Left renal cortex interstitium (tissue), 4 donors: ENCODE data around the gene NUP62. TPM values are rescaled to one million over a fixed set of nuclear protein-coding genes. Genes with fewer than 3 reads are reported as not detected.

Experiments
- DNase-seq, 4 donors: peaks; one replicate each; pipeline ENCODE4 v3.0.0-alpha.2; 2013; ENCODE audit warnings: low read depth in 4 of 4, low spot score in 2 of 4, missing footprints in 1 of 4
- polyA plus RNA-seq, 4 donors: library from polyadenylated mRNA; unstranded; fragments of 120-200 nt; gene quantifications; one replicate each; pipeline ENCODE4 v1.2.1, GENCODE V29; 2013; ENCODE audit not compliant: insufficient read length in 4 of 4

NUP62 gene
- polyA plus RNA-seq, 4 donors: 51.8 to 82.7 (median 65.2) TPM

GRCh38 chr19:49884109-49884508 lies 45.2 kb downstream of the NUP62 start:
- no peak for DNase-seq

- no peak for DNase-seq
Measured at GRCh38 chr19:49883094-49883493, 46.2 kb downstream of the NUP62 start.

GRCh38 chr19:49882643-49883042 lies 46.7 kb downstream of the NUP62 start:
- DNase-seq: no peak

GRCh38 chr19:49881672-49882394 lies 47.5 kb downstream of the NUP62 start:
- no peak for DNase-seq

GRCh38 chr19:49881186-49881585 lies 48.1 kb downstream of the NUP62 start:
- DNase-seq: no peak

GRCh38 chr19:49880162-49880869 lies 49.0 kb downstream of the NUP62 start:
- no peak for DNase-seq

- DNase-seq: no peak
Measured at GRCh38 chr19:49879243-49879963, 49.9 kb downstream of the NUP62 start.

- no peak for DNase-seq
Measured at GRCh38 chr19:49878744-49879070, 50.6 kb downstream of the NUP62 start.

- peak in 3 of 4 donors; percentile 90 to 96 (median 94) for DNase-seq
Measured at GRCh38 chr19:49877879-49878743, 51.2 kb downstream of the NUP62 start.

- DNase-seq: peak; percentile 99 to 100 (median 99)
Measured at GRCh38 chr19:49877020-49877878, 52.1 kb downstream of the NUP62 start, which contains the start of the genes AKT1S1 and TBC1D17. TSS of gene AKT1S1 (minus strand) at chr19:49877355. CDS start at chr19:49873295, 4,060 bp downstream. TSS of gene TBC1D17 (plus strand) at chr19:49877702. CDS start at chr19:49877724, 22 bp downstream.

GRCh38 chr19:49876422-49877019 lies 52.8 kb downstream of the NUP62 start:
- peak; percentile 98 to 100 (median 99) for DNase-seq

- no peak for DNase-seq
Measured at GRCh38 chr19:49875857-49876421, 53.4 kb downstream of the NUP62 start.

- DNase-seq: no peak
Measured at GRCh38 chr19:49875177-49875576, 54.1 kb downstream of the NUP62 start.

- DNase-seq: no peak
Measured at GRCh38 chr19:49874503-49875157, 54.7 kb downstream of the NUP62 start.

GRCh38 chr19:49873834-49874233 lies 55.5 kb downstream of the NUP62 start:
- DNase-seq: no peak

GRCh38 chr19:49873129-49873521 lies 56.2 kb downstream of the NUP62 start:
- DNase-seq: no peak

- no peak for DNase-seq
Measured at GRCh38 chr19:49872245-49873128, 56.8 kb downstream of the NUP62 start.
